H9 (cell line): ENCODE data around the gene ADAMTSL3. TPM values are rescaled to one million over a fixed set of nuclear protein-coding genes. Genes with fewer than 3 reads are reported as not detected.

Source experiments
- DNase-seq: peaks from one replicate; pipeline ENCODE4 v3.0.0-alpha.2; 2017
- H2AFZ ChIP-seq: one replicate; pipeline ENCODE4 v1.6.1; 2013; ENCODE audit warnings: mild to moderate bottlenecking, low read length, control low read depth, moderate library complexity
- H2AK5ac ChIP-seq: 2 replicates; pipeline ENCODE4 v1.6.1; 2013; ENCODE audit warnings: low read length, control low read depth, mixed read lengths; ENCODE audit not compliant: insufficient read length
- H2BK120ac ChIP-seq: one replicate; pipeline ENCODE4 v1.6.1; 2013; ENCODE audit warnings: low read depth, mild to moderate bottlenecking, low read length, control low read depth, inconsistent platforms; ENCODE audit not compliant: poor library complexity, severe bottlenecking
- H2BK12ac ChIP-seq: 2 replicates; pipeline ENCODE4 v1.6.1; 2013; ENCODE audit warnings: low read length, control low read depth, mixed read lengths, low read depth; ENCODE audit not compliant: insufficient read length
- H2BK15ac ChIP-seq: 2 replicates; pipeline ENCODE4 v1.6.1; 2013; ENCODE audit warnings: low read depth, low read length, control low read depth
- H2BK20ac ChIP-seq: one replicate; pipeline ENCODE4 v1.6.1; 2013; ENCODE audit warnings: low read depth, mild to moderate bottlenecking, low read length, control low read depth, inconsistent platforms; ENCODE audit not compliant: poor library complexity, severe bottlenecking
- H2BK5ac ChIP-seq: 2 replicates; pipeline ENCODE4 v1.6.1; 2013; ENCODE audit warnings: low read length, control low read depth, mixed read lengths; ENCODE audit not compliant: insufficient read length
- H3K14ac ChIP-seq: 2 replicates; pipeline ENCODE4 v1.6.1; 2013; ENCODE audit warnings: low read length, control low read depth; ENCODE audit not compliant: insufficient read depth
- H3K18ac ChIP-seq: 2 replicates; pipeline ENCODE4 v1.6.1; 2013; ENCODE audit warnings: low read depth, mild to moderate bottlenecking, mixed read lengths, low read length, control low read depth; ENCODE audit not compliant: insufficient read length
- H3K23ac ChIP-seq: 2 replicates; pipeline ENCODE4 v1.6.1; 2013; ENCODE audit warnings: low read length, control low read depth, mixed read lengths, low read depth; ENCODE audit not compliant: insufficient read length
- H3K23me2 ChIP-seq: 2 replicates; pipeline ENCODE4 v1.6.1; 2013; ENCODE audit warnings: low read depth, mild to moderate bottlenecking, mixed read lengths, low read length, control low read depth; ENCODE audit not compliant: insufficient read length, poor library complexity, severe bottlenecking
- H3K27ac ChIP-seq: 2 replicates; pipeline ENCODE4 v1.5.1; 2013; ENCODE audit warnings: low read length, control low read depth, mixed read lengths, low read depth; ENCODE audit not compliant: insufficient read length
- H3K27me3 ChIP-seq: 2 replicates; pipeline ENCODE4 v1.6.1; 2013; ENCODE audit warnings: low read length, control low read depth, inconsistent platforms; ENCODE audit not compliant: insufficient read depth
- H3K4ac ChIP-seq: 2 replicates; pipeline ENCODE4 v1.6.1; 2013; ENCODE audit warnings: low read depth, mild to moderate bottlenecking, control low read depth, inconsistent platforms, low read length, moderate library complexity
- H3K4me1 ChIP-seq: 2 replicates; pipeline ENCODE4 v1.6.1; 2013; ENCODE audit warnings: low read length, control low read depth, inconsistent platforms; ENCODE audit not compliant: insufficient read depth
- H3K4me2 ChIP-seq: 2 replicates; pipeline ENCODE4 v1.6.1; 2013; ENCODE audit warnings: low read length, control low read depth, mixed read lengths; ENCODE audit not compliant: insufficient read length, insufficient read depth
- H3K56ac ChIP-seq: 2 replicates; pipeline ENCODE4 v1.6.1; 2013; ENCODE audit warnings: low read depth, mild to moderate bottlenecking, mixed read lengths, low read length, control low read depth; ENCODE audit not compliant: insufficient read length
- H3K79me1 ChIP-seq: 2 replicates; pipeline ENCODE4 v1.6.1; 2013; ENCODE audit warnings: low read depth, mild to moderate bottlenecking, moderate library complexity, low read length, control low read depth, inconsistent platforms; ENCODE audit not compliant: insufficient read depth, poor library complexity, severe bottlenecking
- H3K79me2 ChIP-seq: 2 replicates; pipeline ENCODE4 v1.6.1; 2013; ENCODE audit warnings: low read length, control low read depth, inconsistent platforms; ENCODE audit not compliant: insufficient read depth
- H3K9ac ChIP-seq: 2 replicates; pipeline ENCODE4 v1.6.1; 2013; ENCODE audit warnings: low read length, control low read depth, mixed read lengths; ENCODE audit not compliant: insufficient read length; ENCODE audit errors: extremely low read depth
- H3K9me3 ChIP-seq: one replicate; pipeline ENCODE4 v1.6.1; 2013; ENCODE audit warnings: low read depth, low read length, inconsistent platforms; ENCODE audit not compliant: control insufficient read depth
- H3T11ph ChIP-seq: one replicate; pipeline ENCODE4 v1.6.1; 2013; ENCODE audit warnings: mild to moderate bottlenecking, low read length, control low read depth, inconsistent platforms
- H4K20me1 ChIP-seq: one replicate; pipeline ENCODE4 v1.6.1; 2013; ENCODE audit not compliant: control insufficient read depth, insufficient read length, insufficient read depth
- H4K5ac ChIP-seq: 2 replicates; pipeline ENCODE4 v1.6.1; 2013; ENCODE audit warnings: low read depth, mild to moderate bottlenecking, mixed read lengths, low read length, control low read depth; ENCODE audit not compliant: insufficient read length
- H4K8ac ChIP-seq: replicated peaks from 2 replicates; pipeline ENCODE4 v1.6.1; 2013; ENCODE audit warnings: low read length, control low read depth, mixed read lengths, low read depth; ENCODE audit not compliant: insufficient read length
- H4K91ac ChIP-seq: 2 replicates; pipeline ENCODE4 v1.6.1; 2013; ENCODE audit warnings: low read depth, mild to moderate bottlenecking, moderate library complexity, mixed read lengths, low read length, control low read depth; ENCODE audit not compliant: insufficient read length
- H3K27ac Mint-ChIP-seq, 3 experiments: 2 replicates in 2 of 3; 3 replicates in 1 of 3; pipeline ENCODE4 v1.8.0; 2020 to 2021; ENCODE audit warnings: mixed read lengths in 3 of 3, mild to moderate bottlenecking in 1 of 3, moderate library complexity in 1 of 3
- H3K27me3 Mint-ChIP-seq: 2 replicates; pipeline ENCODE4 v1.8.0; 2021; ENCODE audit warnings: low read depth, mild to moderate bottlenecking, moderate library complexity, mixed read lengths
- H3K36me3 Mint-ChIP-seq, 3 experiments: 2 replicates in 2 of 3; 3 replicates in 1 of 3; pipeline ENCODE4 v1.8.0; 2020 to 2021; ENCODE audit warnings: low read depth in 3 of 3, mixed read lengths in 3 of 3; ENCODE audit not compliant: insufficient read depth in 1 of 3
- H3K4me1 Mint-ChIP-seq, 2 experiments: 2 replicates each; pipeline ENCODE4 v1.8.0; 2020; ENCODE audit warnings: mixed read lengths in 2 of 2
- H3K4me3 Mint-ChIP-seq, 2 experiments: 2 replicates in 1 of 2; 3 replicates in 1 of 2; pipeline ENCODE4 v1.8.0; 2020 to 2021; ENCODE audit warnings: mild to moderate bottlenecking in 2 of 2, mixed read lengths in 2 of 2, moderate library complexity in 1 of 2
- H3K9me3 Mint-ChIP-seq, 2 experiments: 2 replicates in 1 of 2; 3 replicates in 1 of 2; pipeline ENCODE4 v1.8.0; 2020; ENCODE audit warnings: mild to moderate bottlenecking in 2 of 2, mixed read lengths in 2 of 2, moderate library complexity in 1 of 2
- CTCF ChIP-seq: fragments of 200-600 bp; sonication (generic); conservative IDR thresholded peaks from 3 replicates; pipeline ENCODE4 v1.8.0; 2021; ENCODE audit warnings: antibody characterized with exemption, mild to moderate bottlenecking
- WGBS: extraction: QIAGEN DNeasy Blood & Tissue Kit; methylation state at CpG from one replicate; pipeline ENCODE4 v1.1.7; 2013; ENCODE audit warnings: missing lambda C conversion rate, low lambda C conversion rate, mixed read lengths; ENCODE audit not compliant: insufficient read length; ENCODE audit errors: extremely low coverage; 5-methylcytosine and 5-hydroxymethylcytosine counted together
- total RNA-seq: library from RNA; stranded (reverse); gene quantifications from 2 replicates; pipeline ENCODE4 v1.2.1, GENCODE V29; 2021

The ADAMTSL3 gene
- total RNA-seq, 1 experiment from 2014 or later, result 0.39 TPM

GRCh38 chr15:83855956-83856355 is 202.0 kb downstream of the ADAMTSL3 start:
- no peaks in the 10 kb centered on the region for H3K4me1 ChIP-seq
- H2AK5ac ChIP-seq, result no peak overlapping the region
- H2AFZ ChIP-seq, result no peak overlapping the region
- Mint-ChIP-seq H3K4me3 (no peak overlapping the region), H3K4me1 (peaks cover 0 to 6% of the 10 kb centered on the region in 2 experiments; a peak in 2 of 4 replicates), H3K9me3 (peaks cover 11 to 13% of the 10 kb centered on the region in 2 experiments; a peak in 4 of 5 replicates), H3K27me3 (no peaks in the 10 kb centered on the region), H3K27ac (no peak overlapping the region), H3K36me3 (peaks cover 4 to 11% (median 5%) of the 10 kb centered on the region in 3 experiments; a peak in 5 of 7 replicates)
- H2BK5ac ChIP-seq, result no peak overlapping the region
- H4K5ac ChIP-seq, result no peak overlapping the region
- H4K91ac ChIP-seq, result no peak overlapping the region
- no peaks in the 10 kb centered on the region for H4K20me1 ChIP-seq
- H3K14ac ChIP-seq, result no peak overlapping the region
- H3K4me2 ChIP-seq, result no peak overlapping the region
- no peak overlapping the region for H2BK20ac ChIP-seq
- H2BK15ac ChIP-seq, result no peak overlapping the region
- no peak overlapping the region for H3K56ac ChIP-seq
- no CpG with 5 or more reads among the region's 1 CpG for WGBS
- H3K4ac ChIP-seq, result no peak overlapping the region
- H3T11ph ChIP-seq, result no peak overlapping the region
- no peak overlapping the region for H3K9ac ChIP-seq
- no peak overlapping the region for H4K8ac ChIP-seq
- H3K27me3 ChIP-seq, result no peaks in the 10 kb centered on the region
- no peak overlapping the region for H2BK120ac ChIP-seq
- H3K27ac ChIP-seq, result no peak overlapping the region
- no peak overlapping the region for H2BK12ac ChIP-seq
- no peak for TF ChIP-seq CTCF
- no peak for DNase-seq
- no peak overlapping the region for H3K18ac ChIP-seq
- H3K79me2 ChIP-seq, result no peaks in the 10 kb centered on the region
- H3K79me1 ChIP-seq, result no peaks in the 10 kb centered on the region
- no peaks in the 10 kb centered on the region for H3K9me3 ChIP-seq
- H3K23me2 ChIP-seq, result no peaks in the 10 kb centered on the region
- H3K23ac ChIP-seq, result no peak overlapping the region
